Testis (tissue), 2 donors: ENCODE data around the gene PLXNB1.

Experiments
- CTCF ChIP-seq, 3 experiments: fragments of 450-650 bp in 2 of 3; fragments of 200-600 bp in 1 of 3; sonication (generic) in 1 of 3; IDR thresholded peaks; one replicate each; pipeline ENCODE4 v1.5.1; 2016 to 2019; ENCODE audit warnings: antibody characterized with exemption in 3 of 3, mild to moderate bottlenecking in 2 of 3, moderate library complexity in 1 of 3
- POLR2A ChIP-seq: fragments of 450-650 bp; IDR thresholded peaks from one replicate; pipeline ENCODE4 v1.6.1; 2017; ENCODE audit warnings: antibody characterized with exemption, mild to moderate bottlenecking, moderate library complexity

DNA sequence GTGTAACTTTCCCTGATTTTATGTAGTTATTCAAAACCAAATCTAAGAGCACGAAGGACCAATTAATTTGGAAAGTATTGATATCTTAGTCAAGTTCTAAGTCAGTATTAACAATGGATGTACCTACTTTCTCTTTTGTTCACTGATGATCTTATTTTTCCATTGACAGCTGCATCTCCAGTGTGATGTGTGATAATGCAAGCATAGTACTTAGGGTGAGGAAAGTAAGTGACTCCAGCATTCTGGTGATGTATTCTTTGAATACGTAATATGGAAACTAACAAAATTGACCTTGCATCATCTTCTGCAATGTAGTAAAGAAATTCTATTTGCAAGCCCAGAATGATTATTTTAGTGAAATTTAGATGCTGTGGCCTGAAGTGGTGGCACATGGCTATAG is 35.5 kb downstream of the PLXNB1 start:
- TF ChIP-seq CTCF (IDR thresholded peaks at IDR 0.05) = no peak
- TF ChIP-seq POLR2A = no peak
